ENCODE measurements around the gene KIF1A.

DNA sequence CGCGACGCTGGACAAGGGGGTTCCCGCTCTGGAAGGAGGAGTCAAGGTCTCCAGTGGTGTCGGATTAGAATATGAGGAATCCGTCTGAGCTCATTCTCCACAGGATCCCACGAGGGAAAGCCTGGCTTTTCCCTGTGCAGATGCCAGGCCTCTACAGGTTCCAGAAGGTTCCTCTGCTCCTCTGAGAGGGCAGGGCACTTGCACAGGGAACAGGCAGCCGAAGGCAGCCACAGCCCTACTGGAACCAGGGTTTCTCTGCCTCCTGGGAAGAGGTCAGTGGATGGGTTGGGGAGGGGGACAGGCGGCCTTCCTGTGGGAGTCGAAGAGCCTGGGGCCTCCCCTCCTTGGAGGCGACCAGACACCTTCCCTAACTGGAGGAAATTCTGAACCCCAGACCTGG is 130.0 kb downstream of the KIF1A start:
- TF ChIP-seq, protein P1, sequence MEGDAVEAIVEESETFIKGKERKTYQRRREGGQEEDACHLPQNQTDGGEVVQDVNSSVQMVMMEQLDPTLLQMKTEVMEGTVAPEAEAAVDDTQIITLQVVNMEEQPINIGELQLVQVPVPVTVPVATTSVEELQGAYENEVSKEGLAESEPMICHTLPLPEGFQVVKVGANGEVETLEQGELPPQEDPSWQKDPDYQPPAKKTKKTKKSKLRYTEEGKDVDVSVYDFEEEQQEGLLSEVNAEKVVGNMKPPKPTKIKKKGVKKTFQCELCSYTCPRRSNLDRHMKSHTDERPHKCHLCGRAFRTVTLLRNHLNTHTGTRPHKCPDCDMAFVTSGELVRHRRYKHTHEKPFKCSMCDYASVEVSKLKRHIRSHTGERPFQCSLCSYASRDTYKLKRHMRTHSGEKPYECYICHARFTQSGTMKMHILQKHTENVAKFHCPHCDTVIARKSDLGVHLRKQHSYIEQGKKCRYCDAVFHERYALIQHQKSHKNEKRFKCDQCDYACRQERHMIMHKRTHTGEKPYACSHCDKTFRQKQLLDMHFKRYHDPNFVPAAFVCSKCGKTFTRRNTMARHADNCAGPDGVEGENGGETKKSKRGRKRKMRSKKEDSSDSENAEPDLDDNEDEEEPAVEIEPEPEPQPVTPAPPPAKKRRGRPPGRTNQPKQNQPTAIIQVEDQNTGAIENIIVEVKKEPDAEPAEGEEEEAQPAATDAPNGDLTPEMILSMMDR (conservative IDR thresholded peaks at IDR 0.05; ENCODE audit: low read depth, low read length) = no peak
- TF ChIP-seq EZH2 (IDR thresholded peaks at IDR 0.05; ENCODE audit: low read length, unreplicated experiment) = no peak
- no peak for TF ChIP-seq EZH2phosphoT487 (IDR thresholded peaks at IDR 0.05; ENCODE audit: borderline replicate concordance, low read length)
